HG03103 (cell line): Measurements from ENCODE around the gene RAD50.
A peak's percentile ranks its signal among the peaks of the same experiment; 100 is the strongest.
"Not testable (repeated sequence)": the region's sequence is repeated elsewhere in the genome, so short reads cannot be mapped to it uniquely, and the experiment has no call there.

Experiments used
- ATAC-seq: cut with Tn5 transposase; IDR thresholded peaks from one replicate; pipeline ENCODE4 v1.9.1; 2021; ENCODE audit warnings: low read depth; ENCODE audit not compliant: unreplicated experiment

The RAD50 gene

GRCh38 chr5:132556763-132557477 is at the start of gene RAD50:
Gene RAD50 (plus strand): TSS chr5:132556977. CDS start chr5:132557325, 348 bp downstream.
- peak; percentile 96 for ATAC-seq

GRCh38 chr5:132510076-132510475 is 46.7 kb upstream of the RAD50 start:
- no peak for ATAC-seq

- ATAC-seq: not testable (repeated sequence)
Measured at GRCh38 chr5:132513618-132514336, 43.0 kb upstream of the RAD50 start.

- not testable (repeated sequence) for ATAC-seq
Measured at GRCh38 chr5:132522067-132522466, 34.7 kb upstream of the RAD50 start.

GRCh38 chr5:132524877-132525276 is 31.9 kb upstream of the RAD50 start:
- not testable (repeated sequence) for ATAC-seq

- peak; percentile 57 for ATAC-seq
Measured at GRCh38 chr5:132525299-132525724, 31.5 kb upstream of the RAD50 start.

DNA sequence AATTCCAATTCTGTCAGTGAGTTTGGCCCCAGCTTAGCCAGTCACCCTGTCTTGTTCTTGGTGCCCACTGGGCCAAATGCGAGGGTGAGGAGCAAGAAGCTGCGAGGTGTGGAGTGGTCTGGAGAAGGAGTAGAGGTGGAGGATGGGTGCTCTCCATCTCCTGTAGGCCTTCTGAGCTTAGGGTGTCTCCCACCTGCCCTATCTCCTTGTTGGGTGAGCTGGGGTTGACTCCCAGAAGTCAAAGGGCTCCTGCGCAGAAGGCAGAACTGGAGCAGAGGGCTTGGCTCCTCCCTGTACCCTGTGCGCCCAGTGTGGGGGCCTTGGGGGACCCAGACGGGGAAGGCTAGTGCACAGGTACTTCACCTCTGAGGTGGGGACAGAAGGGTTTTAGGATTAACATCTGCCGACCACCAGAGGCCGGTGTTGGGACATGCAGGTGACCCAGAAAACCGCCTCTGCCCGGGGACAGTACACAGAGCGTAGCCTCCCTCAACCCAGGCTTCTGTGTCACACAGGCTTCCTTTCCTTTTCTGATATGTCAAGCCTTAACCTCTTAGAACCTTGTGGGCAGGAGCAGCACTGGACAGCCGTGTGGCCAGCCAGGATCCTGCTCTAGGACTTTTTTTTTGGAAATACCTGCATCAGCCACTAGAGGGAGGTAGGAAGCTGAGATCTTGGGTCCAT is 30.3 kb upstream of the RAD50 start:
- no peak for ATAC-seq

- no peak for ATAC-seq
Measured at GRCh38 chr5:132526974-132527564, 29.7 kb upstream of the RAD50 start.

- no peak for ATAC-seq
Measured at GRCh38 chr5:132528021-132528420, 28.8 kb upstream of the RAD50 start.

DNA sequence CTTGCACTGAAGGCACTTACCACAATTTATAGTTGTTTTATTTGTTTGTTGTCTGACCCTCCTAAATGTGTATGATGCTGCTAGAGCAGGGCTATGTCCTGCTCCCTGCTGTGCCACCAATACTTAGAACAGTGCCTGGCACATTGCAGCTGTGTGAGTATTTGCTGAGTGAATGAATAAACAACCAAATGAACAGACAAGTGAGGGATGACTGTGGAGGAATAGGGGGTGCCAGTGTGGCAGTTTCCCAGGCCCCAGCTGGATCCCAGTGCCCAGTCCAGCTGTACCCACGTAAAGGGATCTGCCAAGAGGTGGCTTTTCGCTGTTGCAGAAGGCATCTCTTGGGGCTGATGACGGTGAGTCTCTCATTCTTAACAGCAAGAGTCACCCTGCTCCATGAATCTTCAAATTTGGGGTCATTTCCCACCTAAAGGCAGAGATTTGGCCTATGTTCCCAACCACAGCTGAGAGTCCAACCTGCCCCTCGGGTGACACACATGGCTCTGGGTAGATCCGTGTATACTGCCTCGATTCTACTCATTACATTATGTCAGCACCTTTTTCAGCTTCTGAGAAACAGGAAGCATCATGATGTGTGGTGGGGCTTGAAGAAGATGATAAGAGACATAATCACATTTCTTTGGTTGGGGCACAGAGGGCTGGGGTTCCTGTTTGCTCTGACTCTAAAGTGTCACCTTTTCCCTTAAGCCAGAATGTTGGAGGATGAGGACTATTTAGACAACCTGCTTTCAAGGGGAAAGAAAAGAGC is 27.7 kb upstream of the RAD50 start:
- ATAC-seq: no peak

DNA sequence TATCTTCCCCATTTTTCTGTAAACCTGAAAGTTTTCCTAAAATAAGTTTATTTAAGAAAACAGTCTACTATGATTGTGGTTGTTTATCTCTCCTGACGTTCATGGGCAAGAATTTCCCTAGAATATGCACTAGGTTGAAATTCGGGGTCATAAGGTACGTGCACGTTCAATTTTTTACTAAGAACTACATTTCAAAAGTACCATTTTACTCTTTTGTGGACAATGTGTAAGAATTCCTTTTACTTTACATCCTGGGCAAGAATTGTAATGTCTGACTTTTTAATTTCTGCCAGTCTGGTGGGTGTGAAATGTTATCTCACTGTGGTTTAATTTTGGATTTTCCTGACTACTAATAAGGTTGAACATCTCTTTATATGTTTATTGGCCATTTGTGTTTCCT is 25.8 kb upstream of the RAD50 start:
- no peak for ATAC-seq

DNA sequence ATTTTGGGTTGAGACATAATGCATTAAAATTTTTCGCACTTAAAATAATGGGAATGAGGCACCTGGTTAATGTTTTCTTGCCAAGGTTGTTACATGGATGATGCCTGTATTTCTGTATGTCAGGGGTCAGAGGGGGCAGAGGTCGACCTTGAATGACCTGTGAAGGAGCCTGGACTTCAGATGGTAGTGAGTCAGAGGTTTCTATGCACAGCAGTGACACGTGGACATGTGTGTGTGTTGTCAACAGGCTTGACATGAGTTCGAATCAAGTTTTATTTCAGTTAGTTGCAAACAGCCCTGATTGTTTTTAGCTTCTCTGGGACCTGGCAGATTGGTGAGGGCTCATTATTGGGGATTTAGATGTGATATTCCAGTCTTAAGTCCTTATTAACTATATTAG is 17.1 kb upstream of the RAD50 start:
- ATAC-seq: no peak

DNA sequence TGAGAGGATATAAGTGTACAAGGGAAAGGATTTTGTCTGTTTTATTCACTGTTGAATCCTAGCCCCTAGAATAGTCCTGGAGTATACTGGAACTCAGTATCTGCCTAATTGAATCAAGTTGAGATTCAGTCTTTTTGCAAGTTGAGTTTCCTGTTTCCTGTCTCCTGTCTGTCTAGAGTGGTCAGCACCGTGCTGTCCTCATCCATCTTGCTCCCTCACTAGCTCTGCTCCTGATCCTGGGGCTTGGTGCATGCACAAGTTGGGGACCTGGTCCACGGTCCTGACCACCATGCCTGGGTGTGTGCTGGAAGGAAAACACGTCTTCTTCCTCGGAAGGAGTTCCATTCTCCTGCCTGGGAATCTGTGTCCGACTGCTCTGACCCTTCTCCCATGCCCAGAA is 16.6 kb upstream of the RAD50 start:
- ATAC-seq: no peak

- ATAC-seq: no peak
Measured at GRCh38 chr5:132540764-132541163, 16.0 kb upstream of the RAD50 start.

DNA sequence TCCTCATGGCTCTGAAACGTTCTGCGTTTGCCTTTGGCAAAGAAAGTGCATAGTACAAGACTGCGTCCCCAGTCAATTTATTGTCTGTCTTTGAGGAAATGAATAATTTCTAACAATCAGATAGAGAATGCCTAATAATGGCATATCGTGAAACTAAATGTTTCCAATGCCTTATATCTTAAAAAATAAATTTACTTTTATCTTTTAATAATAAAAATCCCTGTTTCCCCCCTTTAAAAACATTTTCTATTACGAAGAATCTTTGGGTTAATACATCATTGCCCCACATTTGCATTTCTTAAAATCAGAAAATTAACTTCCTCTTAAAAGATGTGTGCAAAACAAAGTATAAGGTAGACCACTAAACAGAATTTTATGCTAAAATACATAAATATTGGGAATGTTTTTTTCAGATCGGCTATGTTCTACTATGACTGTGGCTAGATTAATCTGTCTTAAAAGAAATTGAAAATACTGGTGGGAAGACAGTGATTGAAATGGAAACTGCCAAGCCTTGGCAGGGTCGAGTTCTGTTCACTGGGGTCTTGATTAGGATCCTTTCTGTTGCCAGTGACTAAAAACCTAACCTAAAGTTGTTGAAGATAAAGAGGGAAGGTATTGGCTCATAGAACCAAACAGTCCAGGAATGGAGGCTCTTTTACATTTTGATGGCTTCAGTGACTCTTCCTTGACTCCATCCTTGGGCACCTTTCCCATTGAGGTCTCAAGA is 13.1 kb upstream of the RAD50 start, which contains the start of gene IL5:
Gene IL5, minus strand, starts transcription at position 51 of the 730 bp plus-strand sequence. Its CDS starts 44 bp downstream, at position 7.
- no peak for ATAC-seq

- ATAC-seq: no peak
Measured at GRCh38 chr5:132546108-132546507, 10.7 kb upstream of the RAD50 start.

- no peak for ATAC-seq
Measured at GRCh38 chr5:132547269-132547668, 9.5 kb upstream of the RAD50 start.

DNA sequence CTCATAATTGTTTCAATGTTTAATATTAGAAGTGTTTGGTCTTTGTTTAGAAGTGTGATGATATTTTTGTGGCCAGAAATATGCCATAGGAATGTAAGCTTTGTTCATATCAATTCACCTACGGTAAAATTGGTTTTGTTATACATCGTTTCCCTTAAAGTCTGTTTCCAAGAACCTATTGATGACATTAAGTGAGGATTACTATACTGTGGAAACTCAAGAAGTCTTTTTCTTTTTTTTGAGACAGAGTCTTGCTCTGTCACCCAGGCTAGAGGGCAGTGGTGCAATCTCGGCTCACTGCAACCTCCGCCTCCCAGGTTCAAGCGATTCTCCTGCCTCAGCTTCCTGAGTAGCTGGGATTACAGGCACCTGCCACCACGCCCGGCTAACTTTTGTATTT is 7.9 kb upstream of the RAD50 start:
- not testable (repeated sequence) for ATAC-seq

- no peak for ATAC-seq
Measured at GRCh38 chr5:132549576-132549975, 7.2 kb upstream of the RAD50 start.
